GM19455 (cell line): Measurements from ENCODE around the gene GRAMD2A.

Source experiments
- ATAC-seq: cut with Tn5 transposase; IDR thresholded peaks from one replicate; pipeline ENCODE4 v1.9.1; 2021; ENCODE audit not compliant: unreplicated experiment

Gene GRAMD2A

GRCh38 chr15:72139667-72140066 lies 57.9 kb downstream of the GRAMD2A start:
- no peak for ATAC-seq

DNA sequence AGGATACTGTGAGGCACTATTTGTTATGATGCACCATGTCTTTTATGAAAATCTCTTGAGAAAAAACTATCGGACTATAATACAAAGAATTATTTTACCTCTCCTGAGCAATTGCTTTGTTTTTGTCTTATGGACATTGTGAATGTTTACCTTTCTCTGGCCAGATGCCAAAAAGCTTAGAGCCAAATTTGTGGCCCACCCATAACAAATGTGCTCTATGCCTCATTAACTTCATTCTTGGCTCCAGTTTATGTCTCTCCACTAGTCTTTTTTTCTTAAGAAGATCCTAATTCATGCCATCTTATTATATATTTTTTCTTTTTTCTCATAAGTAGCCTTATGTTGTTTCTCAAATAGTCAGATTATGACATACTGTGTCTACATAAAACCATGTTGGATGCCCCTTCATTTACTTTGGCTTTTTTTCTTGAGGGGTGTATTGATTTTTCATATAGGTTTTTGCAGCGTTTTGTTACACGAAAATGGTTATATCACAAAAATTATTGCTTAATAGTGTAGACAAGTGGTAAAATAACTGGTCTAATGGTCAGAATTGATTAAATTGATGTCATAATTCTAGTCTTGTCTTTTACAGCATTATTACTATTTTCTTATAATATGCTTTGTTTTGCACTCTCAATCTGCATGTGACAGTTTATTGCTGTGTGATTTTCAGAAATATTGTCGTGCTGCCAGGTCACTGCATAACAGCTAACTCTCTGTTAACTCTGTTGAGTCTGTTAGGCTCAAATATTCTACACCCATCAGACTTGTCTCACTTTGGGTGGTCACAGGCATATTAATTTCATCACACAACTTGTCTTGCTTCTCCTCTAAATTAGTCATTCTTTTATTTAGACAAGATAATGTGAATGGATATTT lies 61.2 kb downstream of the GRAMD2A start:
- ATAC-seq = no peak

DNA sequence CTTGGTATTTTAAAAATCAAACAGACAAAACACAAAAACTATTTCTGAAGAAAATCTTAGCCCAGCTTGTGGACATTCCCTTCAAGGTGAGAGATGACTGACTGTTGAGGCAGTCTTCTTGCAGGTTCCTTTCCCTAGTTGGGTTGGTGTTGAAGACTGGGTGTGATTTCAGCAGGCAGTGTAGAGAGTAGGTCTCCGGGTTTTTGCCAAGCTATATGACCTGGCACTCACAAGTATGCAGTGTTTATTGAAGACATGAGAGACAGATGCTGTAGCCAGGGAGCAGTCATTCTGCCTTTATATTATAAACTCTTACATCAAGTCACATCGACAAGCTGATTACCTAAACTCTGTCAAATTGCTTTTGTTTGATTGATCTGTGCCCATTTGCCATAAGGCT lies 61.9 kb downstream of the GRAMD2A start:
- ATAC-seq = no peak

DNA sequence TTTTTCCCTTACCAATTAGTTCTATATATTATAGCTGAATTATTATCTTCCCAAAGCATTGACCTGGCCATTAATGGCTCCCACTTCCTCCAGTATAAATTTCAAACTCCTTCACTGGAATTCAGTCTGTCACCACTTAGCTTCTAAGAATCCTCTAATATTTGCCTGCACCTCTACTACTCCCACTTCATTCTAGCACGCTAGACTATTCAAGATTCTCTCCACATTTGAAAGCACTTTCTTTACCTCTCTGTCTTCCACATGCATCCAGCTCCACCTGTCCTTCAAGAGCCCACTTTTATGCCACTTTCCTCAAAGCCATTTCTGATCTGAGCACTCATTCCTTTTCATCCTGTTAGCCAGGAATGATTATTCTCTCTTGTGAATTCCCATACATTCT lies 64.4 kb downstream of the GRAMD2A start:
- no peak for ATAC-seq

GRCh38 chr15:72131922-72132321 lies 65.7 kb downstream of the GRAMD2A start:
- no peak for ATAC-seq

GRCh38 chr15:72130272-72130671 lies 67.3 kb downstream of the GRAMD2A start:
- ATAC-seq = no peak

DNA sequence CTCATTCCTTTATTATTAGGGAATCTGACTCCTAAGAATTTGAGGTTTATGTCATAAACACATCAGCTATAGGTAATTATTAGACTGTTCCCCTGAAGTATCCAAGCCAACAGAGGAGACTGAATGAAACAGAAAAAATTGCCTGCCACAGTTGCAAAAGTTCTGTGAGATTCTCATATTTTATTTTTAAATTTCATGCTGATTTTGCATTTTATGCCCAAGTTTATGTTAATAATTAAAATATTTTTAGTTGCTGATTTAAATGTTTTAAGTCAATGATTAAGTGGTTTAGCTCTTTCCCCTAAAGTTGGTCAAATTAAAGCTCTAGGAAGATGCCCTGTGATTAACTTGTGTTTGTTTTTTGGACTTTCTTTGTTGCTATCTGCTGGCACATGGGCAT lies 69.2 kb downstream of the GRAMD2A start:
- no peak for ATAC-seq

DNA sequence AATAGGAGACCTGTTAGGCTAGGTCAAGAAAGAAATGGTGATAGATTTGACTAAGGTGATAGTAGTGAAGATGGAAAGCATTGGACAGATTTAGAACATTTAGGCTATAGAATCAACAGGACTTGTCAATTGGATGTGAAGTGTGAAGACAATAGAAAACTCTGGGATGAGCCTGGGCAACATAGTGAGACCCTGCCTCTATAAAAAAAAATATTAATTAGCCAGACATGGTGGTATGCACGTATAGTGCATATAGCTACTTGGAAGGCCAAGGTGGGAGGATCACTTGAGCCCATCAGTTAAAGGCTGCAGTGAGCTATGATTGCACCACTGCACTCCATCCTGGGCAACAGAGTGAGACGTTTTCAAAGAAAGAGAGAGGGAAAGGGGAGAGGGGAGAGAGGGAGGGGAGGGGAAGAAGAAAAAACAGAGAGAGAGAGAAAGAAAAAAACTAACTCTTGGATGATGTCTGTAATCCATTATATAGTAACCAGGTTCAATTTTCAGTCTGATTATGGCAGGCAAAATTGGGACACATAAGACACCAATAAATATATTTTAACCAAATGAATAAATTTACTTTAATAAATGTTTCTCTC lies 69.8 kb downstream of the GRAMD2A start:
- no peak for ATAC-seq

DNA sequence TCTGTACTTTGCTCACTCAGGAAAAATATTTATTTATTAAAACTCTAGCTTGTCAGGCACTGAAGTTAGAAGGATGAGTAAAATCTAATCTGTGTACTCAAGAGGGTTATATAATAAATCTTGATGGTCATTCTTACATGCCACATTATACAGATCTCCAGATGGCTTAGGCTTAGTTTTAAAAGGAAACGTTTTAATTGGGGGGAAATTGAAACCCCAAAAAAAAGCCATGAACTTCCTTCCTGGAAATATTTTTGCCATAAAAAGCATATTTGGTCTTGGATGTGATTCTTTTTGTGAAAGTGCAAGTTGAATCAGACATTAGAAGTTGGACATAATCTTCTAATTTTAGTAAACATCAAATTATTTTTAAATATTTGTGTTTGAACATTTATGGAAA lies 73.4 kb downstream of the GRAMD2A start:
- no peak for ATAC-seq

DNA sequence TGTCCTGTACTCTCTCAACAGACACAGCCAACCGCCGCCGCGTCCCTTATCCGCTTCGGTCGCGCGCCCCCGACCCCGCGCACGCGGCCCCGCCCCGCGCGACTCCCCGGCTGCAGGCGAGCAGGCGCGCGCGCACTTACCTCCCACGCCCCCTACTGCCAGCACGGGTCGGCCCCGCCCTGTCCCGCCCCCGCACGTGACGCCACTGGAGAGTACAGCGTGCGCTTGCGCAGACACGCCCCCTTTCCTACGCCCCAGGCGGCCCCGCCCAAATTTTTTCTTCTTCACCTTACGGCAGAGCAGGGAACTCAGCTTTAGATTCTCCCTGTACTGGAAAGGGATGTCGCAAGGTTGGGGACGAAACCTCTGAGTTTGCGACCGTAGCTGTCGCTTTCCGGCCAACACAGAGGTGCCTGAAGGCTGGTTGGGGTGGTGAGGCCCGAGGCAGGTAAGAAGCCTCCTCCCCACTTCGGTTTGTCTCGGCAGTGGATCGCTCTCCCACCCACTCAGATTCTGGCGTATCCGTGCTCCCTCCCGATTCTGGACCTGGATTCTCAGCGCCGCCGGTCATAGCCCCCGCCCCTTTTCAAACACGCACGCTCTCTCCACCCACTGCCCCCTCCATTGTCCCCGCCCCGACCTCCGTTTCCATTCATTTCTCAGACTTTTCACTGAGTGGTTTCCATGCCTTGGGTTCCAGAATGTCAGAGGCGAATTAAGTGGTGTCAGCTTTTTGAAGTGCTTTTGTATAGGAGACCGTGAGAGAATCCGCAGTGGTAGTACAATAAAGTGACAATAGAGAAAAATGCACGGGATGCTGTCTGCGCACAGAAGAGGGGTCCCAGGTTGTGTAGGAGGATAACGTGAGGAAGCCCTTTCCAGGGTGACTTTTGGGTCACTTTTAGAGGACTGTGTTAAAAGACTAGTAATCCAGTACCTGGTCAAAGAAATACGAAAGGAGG lies 79.3 kb downstream of the GRAMD2A start, which contains the start of the genes MYO9A and SENP8:
Gene MYO9A, minus strand, starts transcription at position 134 of the 962 bp plus-strand sequence. CDS start 71,587 bp downstream, outside the sequence.
Gene SENP8, plus strand, starts transcription at position 387 of the 962 bp plus-strand sequence. CDS start 21,221 bp downstream, outside the sequence.
- peak; percentile 63 for ATAC-seq

DNA sequence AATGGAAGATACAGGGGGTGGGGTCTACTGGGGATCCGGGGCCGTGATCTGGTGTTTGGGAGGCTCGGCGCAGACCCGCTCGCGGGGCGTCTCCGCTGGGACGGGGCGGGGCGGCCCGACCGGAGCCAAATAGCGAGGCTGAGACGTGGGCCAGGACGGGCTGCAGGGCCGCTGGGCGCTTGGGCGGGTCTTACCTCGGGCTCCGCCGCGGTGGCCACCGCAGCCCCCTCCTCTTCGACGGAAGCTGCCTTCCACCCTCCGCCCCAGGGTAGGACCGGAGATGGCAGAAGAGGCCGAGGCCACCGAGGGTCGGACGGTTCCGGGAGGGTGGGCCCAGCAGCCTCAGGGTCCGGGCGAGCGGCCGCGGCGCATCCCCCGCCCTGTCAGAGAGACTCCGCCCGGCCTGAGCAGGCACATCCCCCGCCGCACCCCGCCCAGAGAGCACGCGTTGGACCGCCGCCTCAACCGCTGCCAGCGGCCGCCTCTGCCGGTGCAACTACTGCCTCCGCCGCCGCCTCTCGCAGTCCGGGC lies 80.0 kb downstream of the GRAMD2A start:
- ATAC-seq = peak; percentile 75

DNA sequence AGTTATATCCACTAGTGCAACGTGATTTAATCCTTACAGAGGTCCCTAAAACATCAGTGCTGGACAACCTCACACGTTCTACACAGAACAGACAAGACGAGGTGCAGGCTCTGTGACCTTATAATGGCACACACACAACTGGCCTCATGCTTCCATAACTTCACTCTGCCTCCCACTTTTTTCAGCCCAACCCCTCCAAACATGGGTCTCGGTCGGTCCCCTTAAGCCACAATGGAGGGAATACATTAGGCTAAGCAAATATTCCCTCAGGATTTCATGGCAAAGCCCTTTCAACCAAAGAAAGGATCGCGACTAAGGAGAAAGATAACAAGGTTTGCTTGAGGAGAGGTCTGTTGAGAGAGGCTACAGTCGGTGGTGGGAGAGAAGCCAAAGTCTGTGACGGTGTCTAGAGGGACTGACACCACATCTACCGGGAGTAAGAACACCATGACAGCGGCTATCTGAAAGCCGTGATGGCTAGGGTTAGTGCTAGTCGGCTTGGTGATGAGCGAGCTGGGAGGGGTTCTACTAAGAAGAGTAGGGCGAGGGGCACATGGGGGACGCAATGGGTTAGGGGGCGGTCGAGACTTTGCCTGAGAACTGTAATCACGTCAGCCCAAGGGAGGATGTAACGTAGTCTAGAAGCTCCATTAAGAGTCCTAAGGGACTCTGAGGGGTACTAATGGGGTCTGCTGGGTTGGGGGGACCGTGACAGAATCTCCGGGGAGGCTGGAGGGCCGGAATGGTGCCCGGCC lies 80.7 kb downstream of the GRAMD2A start:
- ATAC-seq = peak; percentile 3

- no peak for ATAC-seq
Observed at GRCh38 chr15:72113347-72114031, 84.1 kb downstream of the GRAMD2A start.

DNA sequence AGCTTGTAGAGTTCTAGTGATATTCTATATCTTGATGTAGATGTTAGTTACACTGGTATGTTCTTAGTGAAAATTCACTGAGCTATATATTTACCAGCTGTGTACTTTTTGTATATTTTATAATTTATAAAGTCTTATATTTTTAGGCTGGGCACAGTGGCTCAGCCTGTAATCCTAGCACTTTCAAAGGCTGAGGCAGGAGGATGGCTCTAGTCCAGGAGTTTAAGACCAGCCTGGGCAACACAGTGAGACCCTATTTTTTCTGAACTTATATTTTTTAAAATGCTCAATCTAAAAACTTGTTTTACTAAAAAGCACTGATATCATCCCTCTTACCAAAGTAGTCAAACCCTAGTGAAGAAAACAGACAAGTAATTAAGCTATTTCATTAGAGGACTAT lies 84.8 kb downstream of the GRAMD2A start:
- ATAC-seq = no peak

DNA sequence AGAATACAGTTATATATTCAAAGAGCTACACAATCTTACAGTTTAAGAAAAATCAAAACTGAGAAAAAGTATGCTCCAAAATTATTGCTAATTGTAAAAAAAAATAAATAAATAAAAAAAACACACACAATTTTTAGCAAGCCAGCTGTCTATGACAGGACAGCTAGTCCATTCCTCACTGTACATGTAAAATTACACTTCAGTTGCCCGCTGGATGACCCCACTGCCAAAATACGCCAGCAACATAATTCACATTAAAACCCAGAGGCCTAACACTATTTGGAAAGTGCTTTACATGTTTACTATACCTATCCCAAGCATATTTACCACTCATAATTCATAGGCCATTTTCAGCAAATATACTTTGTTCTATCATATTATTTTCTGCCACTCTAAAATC lies 85.5 kb downstream of the GRAMD2A start:
- ATAC-seq = no peak

GRCh38 chr15:72110355-72110754 lies 87.2 kb downstream of the GRAMD2A start:
- ATAC-seq = no peak
